OCI-LY1 (cell line): ENCODE results near the gene TRUB2.

Source experiments
- H2AFZ ChIP-seq: fragments of 200-600 bp; sonication (generic), shearing (Covaris generic); 2 replicates; pipeline ENCODE4 v1.6.0; 2014; ENCODE audit warnings: antibody characterized with exemption, mild to moderate bottlenecking, low read length
- H3F3A ChIP-seq: fragments of 200-600 bp; sonication (generic), shearing (Covaris generic); 2 replicates; pipeline ENCODE4 v1.6.0; 2014; ENCODE audit warnings: mild to moderate bottlenecking, antibody characterized with exemption, low read length, moderate library complexity; ENCODE audit not compliant: insufficient read depth
- H3K27ac ChIP-seq: fragments of 200-600 bp; sonication (generic); 2 replicates; pipeline ENCODE4 v1.5.1; 2014; ENCODE audit warnings: low read length, mixed run types, mild to moderate bottlenecking, low read depth; ENCODE audit not compliant: poor library complexity, severe bottlenecking
- H3K27me3 ChIP-seq: fragments of 200-600 bp; sonication (generic); 2 replicates; pipeline ENCODE4 v1.6.0; 2014; ENCODE audit warnings: antibody characterized with exemption, mild to moderate bottlenecking, low read length, moderate library complexity; ENCODE audit not compliant: insufficient read depth
- H3K36me3 ChIP-seq: fragments of 200-600 bp; sonication (generic); 2 replicates; pipeline ENCODE4 v1.6.1; 2014; ENCODE audit warnings: mild to moderate bottlenecking, antibody characterized with exemption, low read length, moderate library complexity, mixed read lengths; ENCODE audit not compliant: insufficient read depth
- H3K4me1 ChIP-seq: fragments of 200-600 bp; sonication (generic); 2 replicates; pipeline ENCODE4 v1.5.1; 2014; ENCODE audit warnings: mild to moderate bottlenecking, low read length, moderate library complexity; ENCODE audit not compliant: insufficient read depth, severe bottlenecking
- H3K4me2 ChIP-seq: fragments of 200-600 bp; sonication (generic), shearing (Covaris generic); 2 replicates; pipeline ENCODE4 v1.6.1; 2014; ENCODE audit warnings: low read length
- H3K4me3 ChIP-seq: fragments of 200-600 bp; sonication (generic); 2 replicates; pipeline ENCODE4 v1.5.1; 2014; ENCODE audit warnings: low read length, low read depth, mild to moderate bottlenecking, mixed read lengths; ENCODE audit not compliant: poor library complexity, severe bottlenecking
- H3K79me2 ChIP-seq: fragments of 200-600 bp; shearing (Covaris generic); 2 replicates; pipeline ENCODE4 v1.6.1; 2016; ENCODE audit warnings: mixed run types, low read length, mixed read lengths; ENCODE audit not compliant: insufficient read depth
- H3K9ac ChIP-seq: fragments of 200-600 bp; sonication (generic), shearing (Covaris generic); 2 replicates; pipeline ENCODE4 v1.6.1; 2014; ENCODE audit warnings: mild to moderate bottlenecking, low read length, mixed read lengths
- H3K9me2 ChIP-seq: fragments of 200-600 bp; sonication (generic), shearing (Covaris generic); 2 replicates; pipeline ENCODE4 v1.6.1; 2014; ENCODE audit warnings: low read depth, mild to moderate bottlenecking, low read length, mixed read lengths
- H3K9me3 ChIP-seq: fragments of 200-600 bp; shearing (Covaris generic); 2 replicates; pipeline ENCODE4 v1.6.1; 2014; ENCODE audit warnings: low read length, mixed read lengths
- H4K20me1 ChIP-seq: fragments of 200-600 bp; sonication (generic), shearing (Covaris generic); 2 replicates; pipeline ENCODE4 v1.6.0; 2016; ENCODE audit warnings: mild to moderate bottlenecking, low read length; ENCODE audit not compliant: insufficient read depth
- EZH2 ChIP-seq: fragments of 200-600 bp; sonication (generic), shearing (Covaris generic); IDR thresholded peaks from 2 replicates; pipeline ENCODE4 v1.8.0; 2017; ENCODE audit warnings: borderline replicate concordance, mixed run types, mild to moderate bottlenecking, antibody characterized with exemption, low read length, moderate library complexity, mixed read lengths
- TF ChIP-seq, protein P1 (sequence below): fragments of 200-600 bp; sonication (generic), shearing (Covaris generic); IDR thresholded peaks from 2 replicates; pipeline ENCODE4 v1.5.1; 2017; ENCODE audit warnings: mild to moderate bottlenecking, antibody characterized with exemption, low read length, moderate library complexity, mixed read lengths

The TRUB2 gene

DNA sequence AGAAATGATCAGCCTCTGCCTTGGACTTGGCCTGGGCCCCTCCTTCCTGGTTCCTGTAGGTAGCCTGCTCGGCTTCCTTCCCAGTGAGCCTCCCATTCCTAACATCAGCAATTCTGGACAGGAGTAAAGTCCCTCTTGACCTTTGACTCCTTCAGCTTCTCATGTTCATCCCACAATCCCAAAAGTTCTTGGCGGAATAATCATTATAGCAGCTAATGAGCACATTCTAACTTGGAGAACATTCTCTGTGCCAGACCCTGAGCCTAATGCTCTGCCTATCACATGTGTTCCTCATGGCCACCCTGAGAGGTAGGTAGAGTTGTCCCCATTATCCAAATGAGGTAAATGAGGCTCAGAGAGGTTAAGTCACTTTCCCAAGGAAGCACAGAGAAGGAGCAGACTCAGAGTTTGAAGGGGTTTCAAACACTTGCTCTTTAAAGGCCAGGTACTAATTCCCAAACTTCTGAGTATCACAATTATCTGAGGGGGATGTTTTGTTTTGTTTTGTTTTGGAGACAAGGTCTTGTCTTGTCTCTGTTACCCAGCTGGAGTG lies 24.9 kb downstream of the TRUB2 start:
- H3K27me3 ChIP-seq = no peaks in the 10 kb centered on the region
- H3K4me3 ChIP-seq = no peak overlapping the region
- no peaks in the 10 kb centered on the region for H3K9me2 ChIP-seq
- TF ChIP-seq, protein P1, sequence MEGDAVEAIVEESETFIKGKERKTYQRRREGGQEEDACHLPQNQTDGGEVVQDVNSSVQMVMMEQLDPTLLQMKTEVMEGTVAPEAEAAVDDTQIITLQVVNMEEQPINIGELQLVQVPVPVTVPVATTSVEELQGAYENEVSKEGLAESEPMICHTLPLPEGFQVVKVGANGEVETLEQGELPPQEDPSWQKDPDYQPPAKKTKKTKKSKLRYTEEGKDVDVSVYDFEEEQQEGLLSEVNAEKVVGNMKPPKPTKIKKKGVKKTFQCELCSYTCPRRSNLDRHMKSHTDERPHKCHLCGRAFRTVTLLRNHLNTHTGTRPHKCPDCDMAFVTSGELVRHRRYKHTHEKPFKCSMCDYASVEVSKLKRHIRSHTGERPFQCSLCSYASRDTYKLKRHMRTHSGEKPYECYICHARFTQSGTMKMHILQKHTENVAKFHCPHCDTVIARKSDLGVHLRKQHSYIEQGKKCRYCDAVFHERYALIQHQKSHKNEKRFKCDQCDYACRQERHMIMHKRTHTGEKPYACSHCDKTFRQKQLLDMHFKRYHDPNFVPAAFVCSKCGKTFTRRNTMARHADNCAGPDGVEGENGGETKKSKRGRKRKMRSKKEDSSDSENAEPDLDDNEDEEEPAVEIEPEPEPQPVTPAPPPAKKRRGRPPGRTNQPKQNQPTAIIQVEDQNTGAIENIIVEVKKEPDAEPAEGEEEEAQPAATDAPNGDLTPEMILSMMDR = no peak
- no peak for TF ChIP-seq EZH2
- no peaks in the 10 kb centered on the region for H3K9me3 ChIP-seq
- no peak overlapping the region for H3K9ac ChIP-seq
- peaks cover 10% of the 10 kb centered on the region for H3K4me1 ChIP-seq
- H2AFZ ChIP-seq = no peak overlapping the region
- no peaks in the 10 kb centered on the region for H4K20me1 ChIP-seq
- H3K36me3 ChIP-seq = no peaks in the 10 kb centered on the region
- H3K79me2 ChIP-seq = no peaks in the 10 kb centered on the region
- H3K4me2 ChIP-seq = no peak overlapping the region
- no peak overlapping the region for H3K27ac ChIP-seq
- no peaks in the 10 kb centered on the region for H3F3A ChIP-seq

DNA sequence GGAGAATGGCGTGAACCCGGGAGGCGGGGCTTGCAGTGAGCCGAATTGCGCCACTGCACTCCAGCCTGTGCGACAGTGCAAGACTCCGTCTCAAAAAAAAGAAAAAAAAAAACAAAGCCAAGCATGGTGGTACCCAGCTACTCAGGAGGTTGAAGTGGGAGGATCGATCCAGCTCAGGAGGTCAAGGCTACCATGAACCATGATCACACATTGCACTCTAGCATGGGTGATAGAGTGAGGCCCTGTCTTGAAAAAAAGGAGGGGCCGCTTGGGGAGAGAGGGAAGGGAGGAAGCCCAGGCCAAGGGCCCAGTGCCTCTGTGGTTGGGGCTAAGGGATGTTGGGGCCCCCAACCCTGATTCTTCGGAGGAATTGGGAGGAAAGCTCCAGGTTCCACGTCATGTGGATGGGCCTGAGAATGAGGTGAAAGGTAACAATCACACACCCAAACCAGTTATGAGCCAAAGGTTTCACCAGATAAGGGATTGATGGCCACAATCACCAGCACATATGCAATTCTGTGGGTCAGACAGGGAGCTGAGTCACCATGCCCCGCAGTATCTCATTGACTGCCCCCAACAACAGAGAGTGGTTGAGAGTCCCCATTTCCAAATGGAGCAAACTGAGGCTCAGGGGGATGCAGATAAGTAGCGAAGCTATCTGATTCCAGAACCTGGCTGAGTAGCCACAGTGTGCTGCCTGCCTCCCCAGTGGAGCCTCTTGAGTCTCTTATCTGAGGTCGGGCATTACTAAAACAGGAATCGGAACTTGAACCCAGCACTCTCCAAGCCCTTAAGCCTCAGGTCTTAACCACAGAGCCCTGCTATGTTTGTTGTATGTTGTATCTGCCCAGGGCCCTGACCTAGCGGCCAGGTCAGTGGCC lies 25.7 kb downstream of the TRUB2 start:
- Histone ChIP-seq H3K79me2 (no peaks in the 10 kb centered on the region), H4K20me1 (no peaks in the 10 kb centered on the region), H3K4me3 (no peak overlapping the region), H3K4me1 (peaks cover 10% of the 10 kb centered on the region), H2AFZ (no peak overlapping the region), H3F3A (no peaks in the 10 kb centered on the region), H3K9me2 (no peaks in the 10 kb centered on the region), H3K9me3 (no peaks in the 10 kb centered on the region), H3K27me3 (no peaks in the 10 kb centered on the region), H3K4me2 (no peak overlapping the region), H3K27ac (no peak overlapping the region), H3K9ac (no peak overlapping the region), H3K36me3 (no peaks in the 10 kb centered on the region)
- TF ChIP-seq, protein P1 = no peak
- no peak for TF ChIP-seq EZH2

DNA sequence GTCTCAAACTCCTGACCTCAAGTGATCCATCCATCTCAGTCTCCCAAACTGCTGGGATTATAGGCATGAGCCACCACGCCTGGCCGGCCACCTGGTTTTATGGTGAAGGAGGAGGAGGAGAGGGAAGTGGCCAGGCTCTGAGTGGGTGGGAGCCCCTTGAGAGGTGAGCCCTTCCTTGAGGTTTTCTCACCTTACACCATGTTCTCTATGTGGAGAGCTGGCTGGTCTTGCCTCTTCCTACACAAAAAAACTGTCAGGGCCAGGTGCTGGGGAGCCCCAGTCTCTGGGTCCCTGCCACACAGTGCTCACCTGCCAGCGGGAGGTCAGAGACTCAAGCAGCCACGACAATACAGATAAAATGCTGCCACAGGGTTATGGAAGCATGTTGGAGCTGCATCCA lies 28.1 kb downstream of the TRUB2 start:
- Histone ChIP-seq H4K20me1 (no peaks in the 10 kb centered on the region), H3K4me3 (no peak overlapping the region), H3F3A (no peaks in the 10 kb centered on the region), H3K27ac (no peak overlapping the region), H3K27me3 (no peaks in the 10 kb centered on the region), H3K9me2 (no peaks in the 10 kb centered on the region), H3K36me3 (no peaks in the 10 kb centered on the region), H2AFZ (no peak overlapping the region), H3K4me2 (no peak overlapping the region), H3K9ac (no peak overlapping the region), H3K9me3 (no peaks in the 10 kb centered on the region), H3K4me1 (peaks cover 10% of the 10 kb centered on the region), H3K79me2 (no peaks in the 10 kb centered on the region)
- TF ChIP-seq, protein P1 = no peak
- TF ChIP-seq EZH2 = no peak
